ENCODE data around the gene NOTCH2.

GRCh38 chr1:119986007-119986497 is 83.4 kb downstream of the NOTCH2 start:
- TF ChIP-seq, protein P1, sequence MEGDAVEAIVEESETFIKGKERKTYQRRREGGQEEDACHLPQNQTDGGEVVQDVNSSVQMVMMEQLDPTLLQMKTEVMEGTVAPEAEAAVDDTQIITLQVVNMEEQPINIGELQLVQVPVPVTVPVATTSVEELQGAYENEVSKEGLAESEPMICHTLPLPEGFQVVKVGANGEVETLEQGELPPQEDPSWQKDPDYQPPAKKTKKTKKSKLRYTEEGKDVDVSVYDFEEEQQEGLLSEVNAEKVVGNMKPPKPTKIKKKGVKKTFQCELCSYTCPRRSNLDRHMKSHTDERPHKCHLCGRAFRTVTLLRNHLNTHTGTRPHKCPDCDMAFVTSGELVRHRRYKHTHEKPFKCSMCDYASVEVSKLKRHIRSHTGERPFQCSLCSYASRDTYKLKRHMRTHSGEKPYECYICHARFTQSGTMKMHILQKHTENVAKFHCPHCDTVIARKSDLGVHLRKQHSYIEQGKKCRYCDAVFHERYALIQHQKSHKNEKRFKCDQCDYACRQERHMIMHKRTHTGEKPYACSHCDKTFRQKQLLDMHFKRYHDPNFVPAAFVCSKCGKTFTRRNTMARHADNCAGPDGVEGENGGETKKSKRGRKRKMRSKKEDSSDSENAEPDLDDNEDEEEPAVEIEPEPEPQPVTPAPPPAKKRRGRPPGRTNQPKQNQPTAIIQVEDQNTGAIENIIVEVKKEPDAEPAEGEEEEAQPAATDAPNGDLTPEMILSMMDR (optimal IDR thresholded peaks at IDR 0.05 in 1 of 3, IDR thresholded peaks at IDR 0.05 in 1 of 3, conservative IDR thresholded peaks at IDR 0.05 in 1 of 3; ENCODE audit: extremely low read depth in 1 of 3, insufficient read depth in 2 of 3, low read length in 3 of 3): no peak
- no peak for TF ChIP-seq EZH2 (IDR thresholded peaks at IDR 0.05; ENCODE audit: low read length)
